SK-N-MC (cell line): ENCODE results near the gene ACTN3.

Experiments used
- EZH2 ChIP-seq: fragments of 200-600 bp; sonication (generic); IDR thresholded peaks from one replicate; pipeline ENCODE4 v1.6.1; 2017; ENCODE audit warnings: antibody characterized with exemption
- FOXP2 ChIP-seq: optimal IDR thresholded peaks from 2 replicates; pipeline ENCODE3; 2011; ENCODE audit warnings: mild to moderate bottlenecking, moderate library complexity; ENCODE audit not compliant: insufficient read depth; ENCODE audit errors: extremely low read length, control extremely low read depth
- POLR2AphosphoS5 ChIP-seq: IDR thresholded peaks from 2 replicates; pipeline ENCODE4 v1.6.1; 2012; ENCODE audit warnings: mild to moderate bottlenecking, low read depth, low read length, borderline replicate concordance

- no peak for TF ChIP-seq POLR2AphosphoS5
- no peak for TF ChIP-seq FOXP2
- TF ChIP-seq EZH2, result no peak
Measured at GRCh38 chr11:66509131-66509561, 37.6 kb upstream of the ACTN3 start.
